Hepatocyte (in vitro differentiated cells): ENCODE measurements around the gene FAM135A.

ENCODE experiments used
- EZH2 ChIP-seq: fragments of 200-600 bp; sonication (generic); IDR thresholded peaks from 2 replicates; pipeline ENCODE4 v1.6.1; 2016; ENCODE audit warnings: antibody characterized with exemption, mild to moderate bottlenecking, borderline replicate concordance
- TF ChIP-seq, protein P1 (sequence below): fragments of 200-600 bp; sonication (generic); IDR thresholded peaks from 2 replicates; pipeline ENCODE4 v1.5.1; 2016; ENCODE audit warnings: antibody characterized with exemption, mild to moderate bottlenecking; ENCODE audit not compliant: poor library complexity

DNA sequence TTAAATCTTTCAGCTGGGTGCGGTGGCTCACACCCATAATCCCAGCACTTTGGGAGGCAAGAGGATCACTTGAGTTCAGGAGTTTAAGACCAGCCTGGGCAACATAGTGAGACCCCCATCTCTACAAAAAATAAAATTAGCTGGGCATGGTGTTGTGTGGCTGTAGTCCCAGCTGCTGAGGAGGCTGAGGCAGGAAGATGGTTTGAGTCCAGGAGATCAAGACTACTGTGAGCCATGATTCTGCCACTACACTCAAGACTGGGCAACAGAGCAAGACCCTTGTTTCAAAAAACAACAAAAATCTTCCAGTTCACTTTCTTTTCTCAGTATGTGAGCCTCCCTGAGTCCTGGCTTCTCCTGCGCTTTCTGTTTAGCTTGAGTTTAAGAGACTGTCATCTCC lies 161.3 kb downstream of the FAM135A start:
- TF ChIP-seq, protein P1, sequence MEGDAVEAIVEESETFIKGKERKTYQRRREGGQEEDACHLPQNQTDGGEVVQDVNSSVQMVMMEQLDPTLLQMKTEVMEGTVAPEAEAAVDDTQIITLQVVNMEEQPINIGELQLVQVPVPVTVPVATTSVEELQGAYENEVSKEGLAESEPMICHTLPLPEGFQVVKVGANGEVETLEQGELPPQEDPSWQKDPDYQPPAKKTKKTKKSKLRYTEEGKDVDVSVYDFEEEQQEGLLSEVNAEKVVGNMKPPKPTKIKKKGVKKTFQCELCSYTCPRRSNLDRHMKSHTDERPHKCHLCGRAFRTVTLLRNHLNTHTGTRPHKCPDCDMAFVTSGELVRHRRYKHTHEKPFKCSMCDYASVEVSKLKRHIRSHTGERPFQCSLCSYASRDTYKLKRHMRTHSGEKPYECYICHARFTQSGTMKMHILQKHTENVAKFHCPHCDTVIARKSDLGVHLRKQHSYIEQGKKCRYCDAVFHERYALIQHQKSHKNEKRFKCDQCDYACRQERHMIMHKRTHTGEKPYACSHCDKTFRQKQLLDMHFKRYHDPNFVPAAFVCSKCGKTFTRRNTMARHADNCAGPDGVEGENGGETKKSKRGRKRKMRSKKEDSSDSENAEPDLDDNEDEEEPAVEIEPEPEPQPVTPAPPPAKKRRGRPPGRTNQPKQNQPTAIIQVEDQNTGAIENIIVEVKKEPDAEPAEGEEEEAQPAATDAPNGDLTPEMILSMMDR, result no peak
- no peak for TF ChIP-seq EZH2
